ENCODE data around the gene ZNF438.
"Not testable (repeated sequence)": the region's sequence is repeated elsewhere in the genome, so short reads cannot be mapped to it uniquely, and the experiment has no call there.

ZNF438 gene

DNA sequence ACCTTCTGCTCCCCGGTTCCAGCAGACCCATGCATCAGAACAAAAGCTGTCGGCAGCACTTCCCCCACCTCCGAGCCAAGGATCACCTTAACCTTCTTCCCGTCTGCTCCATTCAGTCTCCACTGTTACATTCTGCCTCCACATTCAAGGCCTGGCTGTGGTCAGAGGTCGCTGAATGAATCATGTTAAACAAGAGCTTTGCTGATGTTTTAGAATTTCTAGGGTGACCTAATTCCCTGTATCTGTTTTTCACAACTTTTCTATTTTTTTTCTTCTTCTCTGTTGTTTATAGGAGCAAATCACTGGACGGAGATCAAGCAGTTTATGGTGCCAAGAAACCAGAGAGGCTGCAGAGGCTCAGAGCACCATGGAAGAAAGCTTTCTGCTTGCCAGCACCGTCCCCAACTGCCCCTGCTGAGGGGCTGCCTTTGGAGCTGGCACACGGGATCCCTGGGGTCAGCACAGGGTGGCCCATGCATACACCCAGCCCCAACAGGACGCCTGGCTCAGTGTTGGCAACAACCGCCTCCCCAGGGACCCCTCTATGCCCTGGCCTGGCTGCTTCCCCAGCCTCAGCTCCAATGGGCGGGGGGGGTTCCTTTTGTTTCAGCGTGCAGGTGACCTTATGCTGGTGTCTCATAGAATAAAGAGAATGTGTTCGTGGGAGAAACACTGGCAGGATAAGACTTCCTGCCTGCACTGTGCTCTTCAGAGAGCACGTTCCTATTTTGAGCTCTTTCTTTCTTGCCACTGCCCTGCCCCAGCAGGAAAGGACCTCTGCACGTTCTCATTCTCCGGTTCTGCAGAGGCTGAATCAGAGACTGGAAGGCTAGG is 219.4 kb downstream of the ZNF438 start:
- DNase-seq (ENCODE audit: low read depth in 2 of 2, low spot score in 1 of 2): no peak

DNA sequence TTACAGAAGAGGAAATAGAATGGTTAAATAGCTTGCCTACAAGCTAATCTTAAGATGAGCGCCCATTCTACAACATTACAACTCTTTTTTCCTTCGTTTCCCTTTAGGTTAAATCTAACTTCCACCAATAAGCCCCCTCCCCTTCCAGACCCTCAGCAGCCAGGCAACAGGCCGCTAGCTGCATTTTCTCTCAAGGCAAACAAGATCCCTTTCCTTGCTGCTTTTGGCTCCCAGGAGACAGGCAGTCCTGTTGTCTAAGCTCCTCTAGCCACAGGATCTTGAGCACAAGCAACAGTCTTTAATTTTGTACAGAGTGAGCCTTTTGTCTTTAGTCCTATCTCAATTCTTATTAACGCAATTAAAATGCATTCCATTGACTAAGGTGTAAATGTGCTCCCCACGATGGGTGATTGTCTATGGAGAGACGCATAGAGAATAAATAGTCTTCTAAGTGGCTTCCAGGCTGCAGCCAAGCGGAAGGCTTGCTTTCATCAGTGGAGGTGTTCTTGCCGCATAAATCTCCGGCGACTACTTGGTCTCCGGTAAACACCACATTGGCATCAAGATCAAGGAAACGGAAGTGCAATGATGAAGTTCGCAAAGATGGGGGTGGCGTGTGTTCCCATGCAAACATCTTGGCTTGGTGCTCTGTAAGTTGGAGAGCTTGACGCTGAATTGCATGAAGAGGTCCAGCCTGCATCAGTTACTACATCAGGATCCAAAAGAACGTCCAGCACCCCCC is 220.2 kb downstream of the ZNF438 start:
- DNase-seq (ENCODE audit: low read depth in 2 of 2, low spot score in 1 of 2): no peak

DNA sequence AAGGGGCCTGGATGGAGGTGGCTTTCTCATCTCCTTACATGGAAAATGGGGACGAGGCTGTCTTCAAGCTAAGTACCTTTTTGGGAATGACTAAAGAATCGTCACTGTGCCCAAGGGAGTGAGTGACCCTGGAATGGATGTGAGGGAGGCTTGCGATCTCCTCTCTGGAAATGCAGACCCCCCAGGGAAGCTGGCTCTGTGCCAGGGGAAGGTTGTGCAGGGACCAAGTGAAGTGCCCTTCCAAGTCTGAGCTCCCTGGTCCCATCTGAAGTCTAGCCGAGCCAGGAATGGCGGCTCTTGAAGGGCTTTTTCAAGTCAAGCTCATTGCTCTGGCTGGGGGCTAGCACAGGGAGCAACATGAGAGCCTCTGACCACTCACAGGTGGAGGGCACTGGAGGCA is 221.2 kb downstream of the ZNF438 start:
- DNase-seq (ENCODE audit: low read depth in 2 of 2, low spot score in 1 of 2): no peak

DNA sequence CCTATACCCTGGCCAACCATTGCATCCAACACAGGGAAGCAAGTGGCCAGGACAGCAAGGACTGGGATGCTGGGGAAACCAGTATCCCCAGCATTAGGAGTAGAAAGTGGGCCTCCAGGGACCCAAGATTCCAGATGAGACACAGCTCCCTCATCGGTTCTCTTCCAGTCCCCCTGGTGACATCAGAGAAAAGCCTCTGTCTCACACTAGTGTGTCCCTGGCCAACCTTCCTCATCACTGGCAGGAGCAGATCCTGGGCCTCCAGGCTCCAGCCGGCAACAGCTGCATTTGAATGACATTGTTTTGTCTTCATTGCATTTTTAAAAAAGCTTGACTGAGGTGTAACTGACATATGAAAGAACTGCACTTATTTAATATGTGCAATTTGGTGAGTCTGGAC is 224.8 kb downstream of the ZNF438 start:
- no peak for DNase-seq (ENCODE audit: low read depth in 2 of 2, low spot score in 1 of 2)

DNA sequence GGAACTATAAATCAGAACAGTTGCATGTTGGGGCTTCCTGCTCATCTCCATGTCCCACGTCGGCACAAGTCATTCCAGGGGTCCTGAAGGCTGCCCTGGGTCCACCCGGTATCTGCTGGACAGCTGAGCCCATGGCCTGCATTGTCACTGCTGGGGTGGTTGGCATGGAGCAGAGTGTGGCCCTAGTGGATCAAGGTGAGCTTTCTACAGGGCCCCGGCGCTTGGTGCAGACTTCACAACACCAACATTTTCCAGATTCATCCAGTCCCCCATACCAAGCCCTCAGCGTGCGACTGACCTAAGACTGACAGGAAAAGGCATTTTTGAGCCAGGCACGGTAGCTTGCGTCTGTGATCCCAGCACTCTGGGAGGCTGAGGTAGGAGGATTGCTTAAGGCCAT is 226.6 kb downstream of the ZNF438 start:
- no peak for DNase-seq (ENCODE audit: low read depth in 2 of 2, low spot score in 1 of 2)

DNA sequence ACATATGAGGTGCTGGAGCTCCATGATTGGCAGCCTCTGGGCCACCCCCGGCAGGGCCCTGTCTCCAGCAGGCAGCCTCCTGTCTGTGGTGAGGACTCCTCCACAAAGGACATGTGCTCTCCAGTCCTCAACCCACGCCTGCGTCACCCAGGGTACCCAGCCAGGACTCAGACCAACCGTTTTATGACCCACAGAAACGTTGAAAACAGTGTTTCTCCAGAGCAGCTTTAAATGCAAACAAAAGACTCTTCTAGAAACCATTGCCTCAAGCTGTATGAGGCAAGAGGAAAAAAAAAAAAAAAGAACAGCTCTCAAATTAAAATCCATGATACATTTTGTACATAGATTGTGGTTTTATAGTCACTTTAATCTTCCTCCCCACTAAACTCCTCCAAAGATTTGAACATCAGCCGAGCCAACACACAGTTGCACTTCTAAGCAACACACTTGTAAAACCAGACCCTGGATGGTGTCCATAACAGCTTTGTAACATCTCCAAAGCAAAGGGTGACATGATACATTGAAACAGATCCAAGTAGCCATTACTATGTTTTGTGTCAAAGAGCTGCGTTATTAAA is 227.1 kb downstream of the ZNF438 start:
- DNase-seq (ENCODE audit: low read depth in 2 of 2, low spot score in 1 of 2): no peak

DNA sequence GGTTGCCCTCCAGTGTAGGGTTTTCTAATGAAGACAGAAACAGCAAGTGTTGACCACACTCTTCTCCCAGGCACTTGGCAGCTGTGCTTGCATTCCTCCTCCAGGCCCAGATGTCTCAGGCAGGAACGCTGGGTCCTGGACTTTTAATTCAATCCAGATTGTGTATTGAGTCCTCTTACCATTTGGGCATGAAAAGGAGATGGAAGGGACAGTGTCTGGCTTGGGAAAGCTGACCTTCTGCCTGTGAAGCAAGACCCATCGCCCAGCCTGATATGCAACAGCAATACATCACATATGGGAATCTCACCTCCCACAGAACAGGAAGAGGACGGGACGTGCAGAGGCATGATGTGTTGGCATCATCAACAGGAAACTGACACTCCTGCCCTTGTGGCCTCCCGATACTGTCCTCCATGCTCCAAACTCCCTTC is 227.8 kb downstream of the ZNF438 start:
- no peak for DNase-seq (ENCODE audit: low read depth in 2 of 2, low spot score in 1 of 2)

DNA sequence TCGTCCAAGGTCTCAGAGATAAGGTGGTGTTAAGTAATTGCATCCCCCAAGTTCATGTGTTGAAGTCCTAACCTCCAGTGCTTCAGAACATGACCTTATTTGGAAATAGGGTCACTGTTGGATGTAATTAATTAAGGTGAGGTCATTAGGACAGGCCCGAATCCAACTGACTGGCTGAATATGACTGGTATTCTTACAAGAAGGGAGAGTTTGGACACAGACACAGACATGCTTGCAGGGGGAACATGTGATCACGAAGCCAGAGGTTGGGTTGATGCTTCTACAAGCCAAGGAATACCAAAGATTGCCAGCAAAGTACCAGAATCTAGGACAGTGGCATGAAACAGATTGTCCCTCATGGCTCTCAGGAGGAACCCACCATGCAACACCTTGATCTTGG is 228.6 kb downstream of the ZNF438 start:
- DNase-seq (ENCODE audit: low read depth in 2 of 2, low spot score in 1 of 2): no peak

DNA sequence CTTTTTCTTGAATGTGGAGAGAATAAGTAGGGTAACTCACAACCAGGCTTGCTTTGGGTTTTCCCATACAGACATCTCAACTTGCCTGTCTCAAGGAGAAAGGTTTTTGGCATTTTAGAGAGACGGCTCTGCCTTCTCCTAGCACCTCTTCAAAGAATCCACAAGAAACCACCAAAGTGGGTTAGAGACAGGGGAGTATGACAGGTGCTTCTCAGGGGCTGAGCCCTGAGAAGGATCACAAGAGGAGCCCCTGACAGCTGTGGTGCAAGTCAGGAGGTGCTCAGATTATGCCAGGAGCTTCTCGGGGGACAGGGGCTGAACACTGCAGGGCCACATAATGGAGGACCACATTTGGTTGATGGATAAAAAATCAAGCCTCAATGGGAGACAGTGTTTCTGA is 231.3 kb downstream of the ZNF438 start:
- DNase-seq (ENCODE audit: low read depth in 2 of 2, low spot score in 1 of 2): no peak

DNA sequence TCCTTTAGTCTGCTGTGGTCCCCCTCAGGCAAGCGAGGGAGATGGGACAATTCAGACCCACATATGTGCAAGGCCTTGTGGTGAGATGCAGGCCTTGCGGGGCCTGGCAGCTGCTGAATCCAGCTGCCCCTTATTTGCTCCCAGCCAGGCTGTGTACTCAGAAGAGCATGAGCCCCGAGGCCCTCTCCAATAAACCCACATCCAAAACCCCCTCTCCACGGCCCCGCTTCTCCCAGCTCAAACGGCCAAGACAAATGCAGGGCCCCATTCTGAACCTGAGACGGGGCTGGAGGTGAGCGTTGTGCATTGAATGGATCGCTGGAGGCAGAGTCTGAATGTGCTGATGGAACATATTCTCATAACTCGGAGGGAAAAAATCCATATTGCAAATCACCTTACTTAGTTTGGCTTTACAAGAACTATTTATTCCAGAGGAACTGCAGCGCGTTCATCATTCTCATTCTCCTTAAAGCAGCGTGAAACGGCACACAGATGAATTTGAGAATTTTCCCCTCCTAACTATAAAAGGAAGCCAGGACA is 232.9 kb downstream of the ZNF438 start:
- no peak for DNase-seq (ENCODE audit: low read depth in 2 of 2, low spot score in 1 of 2)

DNA sequence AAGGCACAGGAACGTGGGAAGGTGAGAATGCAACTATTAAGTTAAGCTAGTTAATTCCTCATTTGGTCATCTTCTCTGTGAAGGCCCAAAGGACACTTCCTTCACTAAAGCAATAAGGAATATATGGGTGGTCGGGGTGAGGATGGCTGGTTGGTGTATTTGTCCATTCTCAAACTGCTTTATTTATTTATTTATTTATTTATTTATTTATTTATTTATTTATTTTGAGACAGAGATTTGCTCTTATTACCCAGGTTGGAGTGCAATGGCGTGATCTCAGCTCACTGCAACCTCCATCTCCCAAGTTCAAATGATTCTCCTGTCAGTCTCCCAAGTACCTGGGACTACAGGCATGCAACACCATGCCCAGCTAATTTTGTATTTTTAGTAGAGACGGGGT is 236.6 kb downstream of the ZNF438 start:
- DNase-seq (ENCODE audit: low read depth in 2 of 2, low spot score in 1 of 2): not testable (repeated sequence)
